GM19395 (cell line): ENCODE measurements around the gene BCORL1.

Source experiments
- ATAC-seq: cut with Tn5 transposase; IDR thresholded peaks from one replicate; pipeline ENCODE4 v1.9.1; 2021; ENCODE audit warnings: mild to moderate bottlenecking, moderate library complexity; ENCODE audit not compliant: unreplicated experiment

The BCORL1 gene

GRCh38 chrX:129963729-129964128 lies 18.7 kb upstream of the BCORL1 start:
- ATAC-seq: no peak

GRCh38 chrX:129965166-129965565 lies 17.3 kb upstream of the BCORL1 start:
- ATAC-seq: no peak

- no peak for ATAC-seq
These were observed 13.5 kb upstream of the BCORL1 start for GRCh38 chrX:129968968-129969367.

- ATAC-seq: no peak
These were observed 6.0 kb upstream of the BCORL1 start for GRCh38 chrX:129976441-129976840.

- no peak for ATAC-seq
These were observed 3.1 kb upstream of the BCORL1 start for GRCh38 chrX:129979207-129979920.

GRCh38 chrX:129980001-129980401 lies 2.4 kb upstream of the BCORL1 start:
- ATAC-seq: no peak

GRCh38 chrX:129980540-129981199 lies 1.8 kb upstream of the BCORL1 start:
- no peak for ATAC-seq

- no peak for ATAC-seq
These were observed 1.3 kb upstream of the BCORL1 start for GRCh38 chrX:129981200-129981553.

GRCh38 chrX:129981752-129982299 lies 609 bp upstream of the BCORL1 start:
- ATAC-seq: no peak

- ATAC-seq: no peak
These were observed 1.2 kb downstream of the BCORL1 start for GRCh38 chrX:129983575-129984110.

GRCh38 chrX:129984111-129984958 lies 1.9 kb downstream of the BCORL1 start:
- ATAC-seq: no peak

- ATAC-seq: no peak
These were observed 5.4 kb downstream of the BCORL1 start for GRCh38 chrX:129987871-129988270.

GRCh38 chrX:129992181-129992580 lies 9.7 kb downstream of the BCORL1 start:
- no peak for ATAC-seq

GRCh38 chrX:129996120-129996519 lies 13.7 kb downstream of the BCORL1 start:
- ATAC-seq: no peak

GRCh38 chrX:129997086-129997485 lies 14.7 kb downstream of the BCORL1 start:
- no peak for ATAC-seq

- ATAC-seq: no peak
These were observed 15.6 kb downstream of the BCORL1 start for GRCh38 chrX:129998021-129998420.

GRCh38 chrX:130001893-130002292 lies 19.5 kb downstream of the BCORL1 start:
- ATAC-seq: no peak

GRCh38 chrX:130002541-130002940 lies 20.1 kb downstream of the BCORL1 start:
- no peak for ATAC-seq

GRCh38 chrX:130005089-130005807 lies 22.8 kb downstream of the BCORL1 start:
- ATAC-seq: no peak

- ATAC-seq: no peak
These were observed 27.3 kb downstream of the BCORL1 start for GRCh38 chrX:130009658-130010223.
